Activated CD4-positive, alpha-beta T cell treated with anti-CD3 and anti-CD28 coated beads, Interleukin-2, Interleukin-4, amounts not matched to agents 100 ng/mL and 50 ng/mL, durations not matched to agents 16 hours and 8 hours (primary cell): ENCODE measurements around the gene FGF8.

ENCODE experiments used
- DNase-seq: peaks from one replicate; pipeline ENCODE4 v3.0.0-alpha.2; 2020; ENCODE audit warnings: low spot score

The FGF8 gene

GRCh38 chr10:101725296-101726114 is 50.4 kb downstream of the FGF8 start:
- no peak for DNase-seq

- peak; percentile 55 for DNase-seq
These were observed 51.5 kb downstream of the FGF8 start for GRCh38 chr10:101724446-101724845.

- no peak for DNase-seq
These were observed 52.7 kb downstream of the FGF8 start for GRCh38 chr10:101723176-101723575.

GRCh38 chr10:101721806-101722205 is 54.1 kb downstream of the FGF8 start:
- DNase-seq = no peak

- no peak for DNase-seq
These were observed 55.2 kb downstream of the FGF8 start for GRCh38 chr10:101720606-101721230.
